Upper lobe of left lung (tissue), 6 donors: Measurements from ENCODE around the gene CRB1. TPM values are rescaled to one million over a fixed set of nuclear protein-coding genes. Genes with fewer than 3 reads are reported as not detected.

Experiments
- ATAC-seq, 2 donors: fragments of 200-7000 bp; cut with Tn5 transposase; one replicate each; pipeline ENCODE4 v1.9.1; 2022; ENCODE audit warnings: mild to moderate bottlenecking in 2 of 2, moderate library complexity in 2 of 2; ENCODE audit not compliant: low FRiP score in 2 of 2
- DNase-seq, 2 donors: peaks; one replicate each; pipeline ENCODE4 v3.0.0-alpha.2; 2019 to 2020
- H3K27ac ChIP-seq, 4 donors: fragments of 200-600 bp; sonication (generic); one replicate each; pipeline ENCODE4 v1.5.1; 2016 to 2019
- H3K27me3 ChIP-seq, 4 donors: fragments of 200-600 bp; sonication (generic); one replicate each; pipeline ENCODE4 v1.5.1; 2017 to 2019
- H3K36me3 ChIP-seq, 4 donors: fragments of 200-600 bp; sonication (generic); one replicate each; pipeline ENCODE4 v1.5.1; 2016 to 2019
- H3K4me1 ChIP-seq, 4 donors: fragments of 200-600 bp; sonication (generic); one replicate each; pipeline ENCODE4 v1.5.1; 2018 to 2019
- H3K4me3 ChIP-seq, 4 donors: fragments of 200-600 bp; sonication (generic); one replicate each; pipeline ENCODE4 v1.5.1; 2017 to 2019; ENCODE audit warnings: mild to moderate bottlenecking in 2 of 4, moderate library complexity in 1 of 4
- H3K9me3 ChIP-seq, 4 donors: fragments of 200-600 bp; sonication (generic); one replicate each; pipeline ENCODE4 v1.5.1; 2018 to 2019
- CTCF ChIP-seq, 6 experiments: fragments of 450-650 bp in 4 of 6; fragments of 200-600 bp in 2 of 6; sonication (generic) in 2 of 6; IDR thresholded peaks; one replicate each; pipeline ENCODE4 v1.5.1; 2016 to 2019; ENCODE audit warnings: antibody characterized with exemption in 6 of 6
- EP300 ChIP-seq, 4 donors: sonication (generic); formaldehyde crosslinking; IDR thresholded peaks; one replicate each; pipeline ENCODE4 v1.5.1; 2017; ENCODE audit warnings: antibody characterized with exemption in 4 of 4, control low read depth in 2 of 4
- POLR2A ChIP-seq, 4 donors: fragments of 450-650 bp; IDR thresholded peaks; one replicate each; pipeline ENCODE4 v1.5.1; 2016 to 2017; ENCODE audit warnings: antibody characterized with exemption in 4 of 4, mild to moderate bottlenecking in 2 of 4
- POLR2AphosphoS5 ChIP-seq, 2 donors: sonication (generic); formaldehyde crosslinking; IDR thresholded peaks; one replicate each; pipeline ENCODE4 v1.5.1; 2017; ENCODE audit warnings: antibody characterized with exemption in 2 of 2
- WGBS, 2 donors: methylation state at CpG; one replicate each; pipeline ENCODE4 v1.1.5; 2017 to 2018; 5-methylcytosine and 5-hydroxymethylcytosine counted together
- total RNA-seq, 6 donors: library from RNA; depleted of rRNA in 4 of 6; stranded (reverse); fragments of >200 nt in 4 of 6; gene quantifications; one replicate each; pipeline versions ENCODE4 v1.1.0 to v1.2.1, GENCODE V29; 2016 to 2021
- donor health status: DM: no; HTN: no; CAD: no; lungs with moderate emphysema.
- donor health status: DM: no; HTN: yes; CAD: no; lungs with severe emphysema.

The CRB1 gene
- total RNA-seq, 6 donors from 2014 or later = 0.11 to 0.98 (median 0.15) TPM; not detected in 1

- Histone ChIP-seq H3K4me3 (no peak overlapping the region), H3K36me3 (no peaks in the 10 kb centered on the region), H3K27ac (no peak overlapping the region), H3K9me3 (no peaks in the 10 kb centered on the region), H3K4me1 (no peaks in the 10 kb centered on the region), H3K27me3 (no peaks in the 10 kb centered on the region)
- no peak for ATAC-seq
- WGBS, 2 donors = 67 to 86% methylated on average over 3 to 10 of the region's 10 CpGs
- TF ChIP-seq CTCF (IDR thresholded peaks at IDR 0.05) = no peak
- no peak for DNase-seq
These were observed 228.7 kb downstream of the CRB1 start for GRCh38 chr1:197496722-197497121.

- WGBS, 2 donors = 85% methylated on average over 4 of the region's 4 CpGs
- Histone ChIP-seq H3K27me3 (no peaks in the 10 kb centered on the region), H3K4me3 (no peak overlapping the region), H3K36me3 (peaks cover 0 to 18% (median 3%) of the 10 kb centered on the region in 4 donors), H3K4me1 (no peaks in the 10 kb centered on the region), H3K27ac (no peak overlapping the region), H3K9me3 (no peaks in the 10 kb centered on the region)
- DNase-seq (no peak), ATAC-seq (no peak)
- TF ChIP-seq POLR2AphosphoS5 (IDR thresholded peaks at IDR 0.05) = no peak
- no peak for TF ChIP-seq POLR2A (IDR thresholded peaks at IDR 0.05)
- no peak for TF ChIP-seq EP300 (IDR thresholded peaks at IDR 0.05)
- no peak for TF ChIP-seq CTCF (IDR thresholded peaks at IDR 0.05)
These were observed 242.8 kb downstream of the CRB1 start for GRCh38 chr1:197510691-197511378.

GRCh38 chr1:197515421-197515820 is 247.4 kb downstream of the CRB1 start:
- H3K27ac ChIP-seq = no peak overlapping the region
- H3K9me3 ChIP-seq = no peaks in the 10 kb centered on the region
- DNase-seq (no peak), ATAC-seq (no peak)
- H3K36me3 ChIP-seq = peaks cover 0 to 9% (median under 1%) of the 10 kb centered on the region in 4 donors
- H3K27me3 ChIP-seq = no peaks in the 10 kb centered on the region
- no peak overlapping the region for H3K4me3 ChIP-seq
- WGBS, 2 donors = 55 to 58% methylated on average over 1 of the region's 1 CpG
- no peak for TF ChIP-seq POLR2A (IDR thresholded peaks at IDR 0.05)
- TF ChIP-seq EP300 (IDR thresholded peaks at IDR 0.05) = no peak
- TF ChIP-seq POLR2AphosphoS5 (IDR thresholded peaks at IDR 0.05) = no peak
- TF ChIP-seq CTCF (IDR thresholded peaks at IDR 0.05) = no peak
- no peaks in the 10 kb centered on the region for H3K4me1 ChIP-seq

GRCh38 chr1:197519741-197520334 is 251.8 kb downstream of the CRB1 start:
- H3K4me1 ChIP-seq = no peaks in the 10 kb centered on the region
- no peaks in the 10 kb centered on the region for H3K27me3 ChIP-seq
- no peak overlapping the region for H3K4me3 ChIP-seq
- H3K36me3 ChIP-seq = no peaks in the 10 kb centered on the region
- no peak overlapping the region for H3K27ac ChIP-seq
- no peaks in the 10 kb centered on the region for H3K9me3 ChIP-seq
- TF ChIP-seq POLR2AphosphoS5 (IDR thresholded peaks at IDR 0.05) = no peak
- TF ChIP-seq CTCF (IDR thresholded peaks at IDR 0.05) = peak in 2 of 6 experiments; percentile 8 to 17
- no peak for TF ChIP-seq POLR2A (IDR thresholded peaks at IDR 0.05)
- DNase-seq (no peak), ATAC-seq (no peak)
- WGBS, 2 donors = 93 to 100% methylated on average over 1 of the region's 1 CpG
